OCI-LY3 (cell line): ENCODE data around the gene ARHGEF10L.

Source experiments
- H2AFZ ChIP-seq: fragments of 200-600, 300-600 bp; shearing (Covaris generic); 2 replicates; pipeline ENCODE4 v1.6.0; 2014; ENCODE audit warnings: antibody characterized with exemption, low read depth, low read length
- H3K27ac ChIP-seq: fragments of 200-600, 300-600 bp; sonication (generic); 2 replicates; pipeline ENCODE4 v1.5.1; 2014; ENCODE audit warnings: mild to moderate bottlenecking, low read length, moderate library complexity, mixed read lengths
- H3K27me3 ChIP-seq: fragments of 200-600, 300-600 bp; sonication (generic); 2 replicates; pipeline ENCODE4 v1.6.1; 2014; ENCODE audit warnings: low read depth, low read length, mixed read lengths
- H3K36me3 ChIP-seq: fragments of 200-600, 300-600 bp; sonication (generic); replicated peaks from 2 replicates; pipeline ENCODE3; 2014; ENCODE audit warnings: low read depth, low read length, mixed read lengths
- H3K4me1 ChIP-seq: fragments of 300-600, 200-600 bp; sonication (generic); 2 replicates; pipeline ENCODE4 v1.6.1; 2014; ENCODE audit warnings: low read length, mixed read lengths
- H3K4me2 ChIP-seq: fragments of 200-600, 300-600 bp; sonication (generic); 2 replicates; pipeline ENCODE4 v1.6.1; 2014; ENCODE audit warnings: low read length, mixed read lengths
- H3K4me3 ChIP-seq: fragments of 300-600, 200-600 bp; sonication (generic); 2 replicates; pipeline ENCODE4 v1.5.1; 2014; ENCODE audit warnings: antibody characterized with exemption, mild to moderate bottlenecking, low read length, moderate library complexity
- H3K79me2 ChIP-seq: fragments of 300-600, 200-600 bp; shearing (Covaris generic); 2 replicates; pipeline ENCODE4 v1.6.1; 2014; ENCODE audit warnings: mild to moderate bottlenecking, low read length, mixed read lengths
- H3K9ac ChIP-seq: fragments of 300-600, 200-600 bp; shearing (Covaris generic); 2 replicates; pipeline ENCODE4 v1.6.0; 2014; ENCODE audit warnings: mild to moderate bottlenecking, low read length, moderate library complexity
- H3K9me3 ChIP-seq: fragments of 200-600, 300-600 bp; shearing (Covaris generic); 2 replicates; pipeline ENCODE4 v1.6.1; 2014; ENCODE audit warnings: low read length, mixed read lengths; ENCODE audit not compliant: insufficient read depth
- H4K20me1 ChIP-seq: fragments of 200-600, 300-600 bp; sonication (generic); 2 replicates; pipeline ENCODE4 v1.6.1; 2016; ENCODE audit warnings: low read length, mixed read lengths; ENCODE audit not compliant: insufficient read depth
- EZH2phosphoT487 ChIP-seq: fragments of 200-600 bp; shearing (Covaris generic); IDR thresholded peaks from 2 replicates; pipeline ENCODE4 v1.6.1; 2018; ENCODE audit warnings: antibody characterized with exemption, mixed run types, low read depth
- TF ChIP-seq, protein P1 (sequence below): fragments of 200-600, 300-600 bp; sonication (generic); IDR thresholded peaks from 2 replicates; pipeline ENCODE4 v1.5.1; 2014; ENCODE audit warnings: antibody characterized with exemption, low read length, low read depth

The ARHGEF10L gene

DNA sequence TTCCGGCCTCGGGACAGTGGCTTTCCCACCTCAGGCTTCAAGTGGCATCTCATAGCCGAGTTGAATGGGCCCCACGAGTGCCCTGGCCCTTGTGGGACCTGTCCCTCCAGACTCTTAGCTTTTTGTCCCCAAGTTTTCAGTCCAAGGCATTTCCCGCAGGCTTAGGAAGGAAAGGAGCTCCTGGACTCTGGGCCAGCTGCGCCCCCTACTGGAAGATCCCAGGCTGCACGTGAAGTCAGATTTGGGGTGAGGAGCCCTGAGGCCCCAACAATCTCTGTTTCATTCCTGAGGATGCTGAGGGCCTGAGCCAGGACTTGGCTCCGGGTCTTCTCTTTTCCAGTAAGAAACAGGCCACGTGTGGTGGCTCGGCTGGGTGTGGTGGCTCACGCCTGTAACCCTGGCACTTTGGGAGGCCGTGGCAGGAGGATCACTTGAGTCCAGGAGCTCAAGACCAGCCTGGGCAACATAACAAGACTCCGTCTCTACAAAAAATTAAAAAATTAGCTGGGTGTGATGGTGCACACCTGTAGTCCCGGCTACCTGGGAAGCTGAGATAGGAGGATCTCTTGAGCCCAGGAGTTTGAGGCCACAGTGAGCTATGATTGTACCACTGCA is 67.4 kb downstream of the ARHGEF10L start:
- TF ChIP-seq, protein P1, sequence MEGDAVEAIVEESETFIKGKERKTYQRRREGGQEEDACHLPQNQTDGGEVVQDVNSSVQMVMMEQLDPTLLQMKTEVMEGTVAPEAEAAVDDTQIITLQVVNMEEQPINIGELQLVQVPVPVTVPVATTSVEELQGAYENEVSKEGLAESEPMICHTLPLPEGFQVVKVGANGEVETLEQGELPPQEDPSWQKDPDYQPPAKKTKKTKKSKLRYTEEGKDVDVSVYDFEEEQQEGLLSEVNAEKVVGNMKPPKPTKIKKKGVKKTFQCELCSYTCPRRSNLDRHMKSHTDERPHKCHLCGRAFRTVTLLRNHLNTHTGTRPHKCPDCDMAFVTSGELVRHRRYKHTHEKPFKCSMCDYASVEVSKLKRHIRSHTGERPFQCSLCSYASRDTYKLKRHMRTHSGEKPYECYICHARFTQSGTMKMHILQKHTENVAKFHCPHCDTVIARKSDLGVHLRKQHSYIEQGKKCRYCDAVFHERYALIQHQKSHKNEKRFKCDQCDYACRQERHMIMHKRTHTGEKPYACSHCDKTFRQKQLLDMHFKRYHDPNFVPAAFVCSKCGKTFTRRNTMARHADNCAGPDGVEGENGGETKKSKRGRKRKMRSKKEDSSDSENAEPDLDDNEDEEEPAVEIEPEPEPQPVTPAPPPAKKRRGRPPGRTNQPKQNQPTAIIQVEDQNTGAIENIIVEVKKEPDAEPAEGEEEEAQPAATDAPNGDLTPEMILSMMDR, result peak; percentile 84
- TF ChIP-seq EZH2phosphoT487, result no peak
- Histone ChIP-seq H3K27me3 (no peaks in the 10 kb centered on the region), H3K79me2 (no peaks in the 10 kb centered on the region), H3K4me3 (no peak overlapping the region), H3K9ac (no peak overlapping the region), H3K4me1 (peaks cover 3% of the 10 kb centered on the region; the same call in 1 of the 2 replicates), H3K36me3 (no peaks in the 10 kb centered on the region), H3K27ac (no peak overlapping the region), H4K20me1 (no peaks in the 10 kb centered on the region), H3K4me2 (peak overlapping the region; percentile 30), H2AFZ (no peak overlapping the region), H3K9me3 (no peaks in the 10 kb centered on the region)

DNA sequence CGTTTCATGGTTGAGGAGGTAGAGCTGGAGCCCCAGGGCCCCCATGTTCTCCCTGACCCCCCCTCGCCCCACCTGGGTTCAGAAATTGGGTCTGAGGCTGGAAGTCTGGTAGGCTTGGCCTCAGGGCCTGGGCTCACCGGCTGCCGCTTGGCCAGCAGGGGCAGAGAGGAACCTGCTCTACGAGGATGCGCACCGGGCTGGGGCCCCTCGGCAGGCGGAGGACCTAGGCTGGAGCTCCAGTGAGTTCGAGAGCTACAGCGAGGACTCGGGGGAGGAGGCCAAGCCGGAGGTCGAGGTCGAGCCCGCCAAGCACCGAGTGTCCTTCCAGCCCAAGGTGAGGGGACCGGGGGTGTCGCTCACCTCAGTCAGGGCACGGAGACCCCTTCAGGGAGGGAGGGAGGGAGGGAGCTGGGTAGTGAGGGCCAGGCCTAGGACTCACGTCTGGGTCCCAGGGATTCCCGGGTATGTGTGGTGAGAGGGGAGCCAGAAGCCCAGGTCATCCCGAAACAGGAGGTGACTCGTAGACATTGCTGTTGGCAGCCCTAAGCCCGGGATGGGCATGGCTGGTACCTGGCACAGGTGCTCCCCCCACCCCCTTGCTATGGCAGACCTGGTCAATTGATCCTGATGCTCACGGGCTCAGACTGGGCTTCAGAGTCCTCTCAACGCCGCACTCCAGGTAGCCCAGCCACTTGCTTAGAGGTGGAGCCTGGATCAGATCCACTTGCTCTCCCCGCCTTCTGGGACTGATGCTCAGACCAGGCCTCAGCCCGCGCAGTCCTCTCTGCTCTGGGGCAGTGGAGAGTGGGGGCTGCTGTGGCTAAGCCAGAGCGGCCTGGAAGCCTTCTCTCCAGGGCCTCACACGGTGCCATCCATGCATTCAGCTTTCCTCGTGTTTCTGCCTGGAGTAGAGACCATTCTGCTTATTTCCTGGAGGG is 68.4 kb downstream of the ARHGEF10L start:
- Histone ChIP-seq H4K20me1 (no peaks in the 10 kb centered on the region), H3K27ac (no peak overlapping the region), H3K9me3 (no peaks in the 10 kb centered on the region), H3K36me3 (no peaks in the 10 kb centered on the region), H3K9ac (no peak overlapping the region), H3K79me2 (no peaks in the 10 kb centered on the region), H3K27me3 (no peaks in the 10 kb centered on the region), H3K4me1 (peaks cover 3% of the 10 kb centered on the region; the same call in 1 of the 2 replicates), H3K4me3 (no peak overlapping the region), H2AFZ (no peak overlapping the region), H3K4me2 (no peak overlapping the region)
- TF ChIP-seq, protein P1, result no peak
- TF ChIP-seq EZH2phosphoT487, result no peak

DNA sequence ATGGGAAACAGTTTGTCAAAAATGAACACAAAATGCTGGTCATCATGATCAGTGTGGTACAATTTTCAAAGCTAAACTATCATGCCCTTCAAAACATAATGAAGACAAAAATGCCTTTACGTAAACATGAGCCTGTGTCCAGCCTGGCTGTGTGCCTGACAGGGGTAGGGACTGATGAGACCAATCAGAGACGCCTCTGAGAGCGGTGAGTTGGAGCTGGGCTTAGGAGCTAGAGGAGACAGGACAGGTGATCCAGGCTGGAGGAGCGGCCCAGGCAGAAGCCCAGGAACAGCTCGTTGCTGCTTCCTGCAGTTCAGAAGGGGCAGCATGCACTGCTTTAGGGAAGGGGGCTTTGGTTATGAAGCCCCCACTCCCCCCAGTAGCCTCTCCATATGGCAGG is 70.0 kb downstream of the ARHGEF10L start:
- Histone ChIP-seq H3K4me3 (no peak overlapping the region), H3K27me3 (no peaks in the 10 kb centered on the region), H2AFZ (no peak overlapping the region), H3K4me1 (peaks cover 3% of the 10 kb centered on the region; the same call in 1 of the 2 replicates), H3K36me3 (no peaks in the 10 kb centered on the region), H3K9ac (no peak overlapping the region), H4K20me1 (no peaks in the 10 kb centered on the region), H3K79me2 (no peaks in the 10 kb centered on the region), H3K27ac (no peak overlapping the region), H3K9me3 (no peaks in the 10 kb centered on the region), H3K4me2 (no peak overlapping the region)
- TF ChIP-seq EZH2phosphoT487, result no peak
- TF ChIP-seq, protein P1, result no peak

DNA sequence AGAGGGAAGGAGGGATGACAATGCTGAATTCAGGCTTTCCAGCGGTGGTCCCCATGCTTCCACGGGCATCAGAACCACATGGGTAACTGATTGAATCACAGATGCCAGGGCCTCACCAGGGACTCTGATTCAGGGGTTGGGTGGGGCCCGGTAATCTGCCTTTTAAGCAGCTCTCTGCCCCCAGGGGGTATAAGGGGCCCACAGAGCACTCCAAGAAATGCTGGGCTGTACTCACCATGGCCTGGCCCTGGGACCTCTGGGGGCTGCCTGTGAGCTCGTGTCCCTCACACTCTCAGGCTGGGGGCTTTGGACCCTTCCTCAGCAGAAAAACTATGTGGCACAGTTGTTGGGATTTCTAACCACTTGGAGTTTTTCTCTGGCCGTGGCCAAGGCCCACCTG is 70.6 kb downstream of the ARHGEF10L start:
- Histone ChIP-seq H3K79me2 (no peaks in the 10 kb centered on the region), H3K4me1 (peaks cover 3% of the 10 kb centered on the region; the same call in 1 of the 2 replicates), H3K9ac (no peak overlapping the region), H3K27ac (no peak overlapping the region), H3K4me2 (no peak overlapping the region), H3K9me3 (no peaks in the 10 kb centered on the region), H4K20me1 (no peaks in the 10 kb centered on the region), H3K4me3 (no peak overlapping the region), H3K36me3 (no peaks in the 10 kb centered on the region), H2AFZ (no peak overlapping the region), H3K27me3 (no peaks in the 10 kb centered on the region)
- TF ChIP-seq, protein P1, result no peak
- no peak for TF ChIP-seq EZH2phosphoT487
